ENCODE results near the gene TASP1. TPM values are rescaled to one million over a fixed set of nuclear protein-coding genes. Genes with fewer than 3 reads are reported as not detected.
A peak's percentile ranks its signal among the peaks of the same experiment; 100 is the strongest.

The TASP1 gene
- total RNA-seq, 1 donor: 9.4 TPM

- no peaks in the 10 kb centered on the region for H3K27me3 ChIP-seq (ENCODE audit: insufficient read depth, low read length)
- H2AFZ ChIP-seq (ENCODE audit: low read length): no peak overlapping the region
- H3K79me2 ChIP-seq (ENCODE audit: insufficient read depth, low read length): no peaks in the 10 kb centered on the region
- no peak overlapping the region for H3K4me3 ChIP-seq (ENCODE audit: insufficient read depth, low read length)
- H3K4me2 ChIP-seq (ENCODE audit: insufficient read depth, low read length): no peak overlapping the region
- no peaks in the 10 kb centered on the region for H3K36me3 ChIP-seq (ENCODE audit: insufficient read depth, low read length)
- H3K9me3 ChIP-seq (ENCODE audit: low read depth, low read length): no peaks in the 10 kb centered on the region
- no peak for TF ChIP-seq CTCF (IDR thresholded peaks at IDR 0.05; ENCODE audit: extremely low read depth, low read depth, low read length)
- no peaks in the 10 kb centered on the region for H3K4me1 ChIP-seq (ENCODE audit: insufficient read depth, low read length)
- H3K27ac ChIP-seq (ENCODE audit: low read depth, low read length): no peak overlapping the region
- no peaks in the 10 kb centered on the region for H4K20me1 ChIP-seq (ENCODE audit: insufficient read depth, low read length)
- DNase-seq (ENCODE audit: insufficient read length, low spot score, missing footprints): no peak
Observed at GRCh38 chr20:13461849-13462458, 176.8 kb downstream of the TASP1 start.

GRCh38 chr20:13458860-13459451, 179.8 kb downstream of the TASP1 start:
- peak; percentile 31 for DNase-seq (ENCODE audit: insufficient read length, low spot score, missing footprints)
- no peaks in the 10 kb centered on the region for H4K20me1 ChIP-seq (ENCODE audit: insufficient read depth, low read length)
- no peaks in the 10 kb centered on the region for H3K9me3 ChIP-seq (ENCODE audit: low read depth, low read length)
- H2AFZ ChIP-seq (ENCODE audit: low read length): no peak overlapping the region
- H3K4me2 ChIP-seq (ENCODE audit: insufficient read depth, low read length): no peak overlapping the region
- H3K27me3 ChIP-seq (ENCODE audit: insufficient read depth, low read length): no peaks in the 10 kb centered on the region
- H3K27ac ChIP-seq (ENCODE audit: low read depth, low read length): no peak overlapping the region
- no peaks in the 10 kb centered on the region for H3K36me3 ChIP-seq (ENCODE audit: insufficient read depth, low read length)
- no peak overlapping the region for H3K4me3 ChIP-seq (ENCODE audit: insufficient read depth, low read length)
- TF ChIP-seq CTCF (IDR thresholded peaks at IDR 0.05; ENCODE audit: extremely low read depth, low read depth, low read length): peak; percentile 91
- no peaks in the 10 kb centered on the region for H3K79me2 ChIP-seq (ENCODE audit: insufficient read depth, low read length)
- H3K4me1 ChIP-seq (ENCODE audit: insufficient read depth, low read length): no peaks in the 10 kb centered on the region

GRCh38 chr20:13457487-13457886, 181.2 kb downstream of the TASP1 start:
- Histone ChIP-seq H3K4me2 (ENCODE audit: insufficient read depth, low read length) (no peak overlapping the region), H3K4me3 (ENCODE audit: insufficient read depth, low read length) (no peak overlapping the region), H3K36me3 (ENCODE audit: insufficient read depth, low read length) (no peaks in the 10 kb centered on the region), H3K9me3 (ENCODE audit: low read depth, low read length) (no peaks in the 10 kb centered on the region), H3K27ac (ENCODE audit: low read depth, low read length) (no peak overlapping the region), H2AFZ (ENCODE audit: low read length) (no peak overlapping the region), H3K27me3 (ENCODE audit: insufficient read depth, low read length) (no peaks in the 10 kb centered on the region), H3K4me1 (ENCODE audit: insufficient read depth, low read length) (no peaks in the 10 kb centered on the region), H3K79me2 (ENCODE audit: insufficient read depth, low read length) (no peaks in the 10 kb centered on the region), H4K20me1 (ENCODE audit: insufficient read depth, low read length) (no peaks in the 10 kb centered on the region)
- no peak for TF ChIP-seq CTCF (IDR thresholded peaks at IDR 0.05; ENCODE audit: extremely low read depth, low read depth, low read length)
- DNase-seq (ENCODE audit: insufficient read length, low spot score, missing footprints): no peak

- no peak for TF ChIP-seq CTCF (IDR thresholded peaks at IDR 0.05; ENCODE audit: extremely low read depth, low read depth, low read length)
- H4K20me1 ChIP-seq (ENCODE audit: insufficient read depth, low read length): no peaks in the 10 kb centered on the region
- no peaks in the 10 kb centered on the region for H3K4me1 ChIP-seq (ENCODE audit: insufficient read depth, low read length)
- H3K9me3 ChIP-seq (ENCODE audit: low read depth, low read length): no peaks in the 10 kb centered on the region
- H3K27ac ChIP-seq (ENCODE audit: low read depth, low read length): no peak overlapping the region
- no peak overlapping the region for H2AFZ ChIP-seq (ENCODE audit: low read length)
- H3K4me2 ChIP-seq (ENCODE audit: insufficient read depth, low read length): no peak overlapping the region
- DNase-seq (ENCODE audit: insufficient read length, low spot score, missing footprints): no peak
- no peaks in the 10 kb centered on the region for H3K27me3 ChIP-seq (ENCODE audit: insufficient read depth, low read length)
- H3K36me3 ChIP-seq (ENCODE audit: insufficient read depth, low read length): no peaks in the 10 kb centered on the region
- no peak overlapping the region for H3K4me3 ChIP-seq (ENCODE audit: insufficient read depth, low read length)
- no peaks in the 10 kb centered on the region for H3K79me2 ChIP-seq (ENCODE audit: insufficient read depth, low read length)
Observed at GRCh38 chr20:13455713-13456112, 183.0 kb downstream of the TASP1 start.

Data from osteoblast (primary cell).